Measurements from ENCODE around the gene LRP1B.
A peak's percentile ranks its signal among the peaks of the same experiment; 100 is the strongest.

LRP1B gene

GRCh38 chr2:141557329-141558095, 573.3 kb downstream of the LRP1B start:
- peak; percentile 94 for DNase-seq

DNA sequence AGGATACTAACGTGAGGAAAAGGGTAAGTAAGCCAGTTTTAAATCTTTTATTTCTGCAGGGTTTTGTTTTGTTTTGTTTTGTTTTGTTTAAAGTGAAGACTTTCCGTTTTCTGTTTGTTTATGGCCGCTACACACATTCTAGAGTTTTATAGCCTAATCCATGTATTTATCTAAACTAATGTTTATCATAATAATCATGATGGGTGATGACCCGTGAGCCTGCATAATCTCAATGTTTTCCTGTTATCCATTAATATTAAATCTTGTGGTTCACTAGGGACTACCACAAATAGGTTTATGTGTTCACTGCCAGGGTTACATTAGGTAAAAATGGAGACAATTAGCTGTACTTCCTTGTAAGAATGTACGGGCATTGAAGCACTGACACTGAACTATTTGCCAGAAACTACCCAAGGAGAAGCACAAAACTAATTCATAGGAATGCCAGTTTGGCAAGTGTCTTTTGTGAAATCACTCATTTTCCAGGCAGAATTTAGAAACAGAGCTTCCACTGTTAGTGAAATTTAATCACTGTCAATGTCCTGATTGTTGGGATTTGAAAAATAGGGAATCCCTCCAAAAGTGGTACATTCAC, 574.8 kb downstream of the LRP1B start:
- DNase-seq = no peak

- no peak for DNase-seq
Observed at GRCh38 chr2:141554810-141555209, 576.0 kb downstream of the LRP1B start.

DNA sequence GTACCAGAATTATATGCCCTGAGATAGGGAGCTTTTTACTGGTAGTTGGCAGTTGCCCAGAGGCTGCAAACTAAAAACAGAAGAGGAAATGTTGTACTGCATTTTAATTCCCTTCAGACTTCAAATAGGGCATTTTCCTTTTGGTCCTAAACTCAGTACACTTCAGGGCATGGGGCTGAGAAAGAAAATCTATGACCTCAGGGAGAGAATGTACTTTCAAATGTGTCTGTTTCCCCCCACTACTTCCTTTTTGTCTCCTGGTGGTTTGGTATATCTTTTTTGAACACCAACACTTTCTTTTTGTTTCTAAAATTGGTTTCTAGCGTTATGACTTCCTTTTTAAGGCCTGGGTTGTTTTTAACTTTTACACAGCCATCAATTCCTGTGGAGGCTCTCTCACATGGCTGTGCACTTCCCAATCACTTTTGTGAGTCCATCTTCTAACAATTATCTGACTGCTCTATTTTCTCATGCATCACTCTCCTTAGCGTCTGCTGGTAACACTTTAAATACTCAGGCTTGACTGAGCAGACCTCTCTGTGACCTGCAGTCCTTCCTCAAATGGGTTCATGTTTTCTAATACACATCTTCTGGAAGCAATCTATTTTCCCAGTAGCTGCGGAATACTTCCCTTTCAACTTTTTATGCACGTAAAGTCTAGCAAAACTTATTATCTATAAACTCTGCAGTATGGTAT, 596.0 kb downstream of the LRP1B start:
- DNase-seq = peak; percentile 40

DNA sequence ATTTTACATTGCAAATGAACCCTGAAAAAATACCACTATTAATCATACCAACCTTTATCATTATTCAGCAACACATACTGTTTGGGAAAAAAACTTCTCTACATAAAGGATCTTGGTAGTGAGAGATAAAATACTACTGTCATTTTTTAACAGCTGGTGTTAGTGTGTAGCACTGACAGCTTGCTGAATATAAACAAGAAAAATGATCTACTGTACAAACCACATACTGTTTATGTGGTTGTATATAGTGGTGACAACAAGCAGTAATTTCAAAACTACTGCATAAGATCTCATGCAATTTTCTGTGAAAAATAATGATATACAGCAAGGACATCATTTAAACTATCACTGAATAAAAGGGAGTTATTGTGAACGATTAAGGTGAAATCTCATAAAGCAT, 601.2 kb downstream of the LRP1B start:
- no peak for DNase-seq

DNA sequence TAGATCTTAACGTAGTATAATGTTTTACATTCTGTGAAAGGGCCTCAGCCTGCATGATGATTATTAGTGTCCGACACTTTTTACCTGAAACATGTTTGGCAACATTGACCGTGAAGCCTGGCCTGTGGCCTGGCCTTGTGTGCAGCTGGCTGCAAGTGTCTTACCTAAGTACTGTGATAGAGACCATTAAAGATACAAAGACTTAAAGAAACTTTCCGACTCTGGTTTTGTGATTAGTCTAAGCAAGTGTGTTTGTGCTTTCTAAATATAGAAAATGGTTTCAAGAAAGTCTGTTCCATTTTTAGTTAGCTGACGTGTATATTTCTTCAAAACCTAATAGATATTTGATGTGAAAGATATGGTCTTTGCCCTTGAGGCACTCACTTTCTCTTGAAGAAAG, 601.8 kb downstream of the LRP1B start:
- no peak for DNase-seq

GRCh38 chr2:141526760-141527159, 604.1 kb downstream of the LRP1B start:
- DNase-seq = no peak

DNA sequence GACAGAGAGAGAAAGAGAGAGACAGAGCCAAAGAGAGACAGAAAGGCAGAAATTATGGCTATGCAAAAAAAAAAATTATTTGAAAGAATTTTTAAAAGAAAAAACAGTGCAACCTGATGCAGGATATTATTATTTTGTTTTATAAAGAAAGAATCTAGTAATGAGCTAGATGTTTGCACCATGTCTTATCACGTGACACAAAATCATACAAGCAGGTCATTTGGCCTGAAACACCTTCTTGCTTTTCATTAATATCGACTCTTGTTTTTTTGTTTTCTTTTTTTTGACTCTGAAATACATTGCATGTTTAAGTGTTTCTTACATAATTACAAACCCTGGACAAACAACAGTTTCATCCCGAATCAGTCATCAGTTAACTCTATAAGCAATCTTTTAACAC, 606.0 kb downstream of the LRP1B start:
- DNase-seq = no peak

DNA sequence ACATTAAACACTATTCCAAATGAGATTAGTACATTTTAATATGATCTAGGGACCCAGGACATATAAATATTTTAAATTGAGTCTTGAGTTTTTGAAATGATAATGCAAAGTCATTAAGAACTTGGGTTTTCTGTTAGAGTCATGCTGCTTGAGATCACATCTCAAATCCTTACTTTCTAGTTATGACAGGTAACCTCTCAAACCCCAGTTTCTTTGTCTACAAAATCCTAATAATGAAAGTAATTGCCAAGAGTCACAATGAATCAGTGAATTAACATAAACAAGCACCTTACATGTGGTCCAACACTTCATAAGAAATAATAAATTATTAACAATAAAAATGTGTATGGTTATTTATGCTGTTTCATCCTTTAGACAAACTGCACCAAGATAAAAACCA, 607.6 kb downstream of the LRP1B start:
- DNase-seq = no peak

GRCh38 chr2:141522702-141523101, 608.1 kb downstream of the LRP1B start:
- DNase-seq = no peak

DNA sequence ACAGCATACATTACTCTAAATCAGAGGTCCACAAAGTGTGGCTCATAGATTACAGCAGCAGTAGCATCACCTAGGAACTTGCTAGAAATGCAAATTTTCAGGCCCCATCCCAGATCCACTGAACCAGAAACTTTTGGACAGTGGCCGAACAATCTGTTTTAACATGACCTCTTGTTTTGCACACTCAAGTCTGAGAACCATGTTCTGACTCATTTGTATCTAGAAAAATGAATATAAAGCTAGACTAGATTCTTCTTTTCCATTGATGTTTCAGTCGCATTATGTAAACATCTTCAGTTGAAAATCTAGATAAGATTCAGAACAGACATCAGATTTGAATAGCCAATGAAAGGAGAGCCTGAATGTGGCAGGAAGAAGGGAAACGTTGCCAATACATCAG, 608.8 kb downstream of the LRP1B start:
- DNase-seq = no peak

DNA sequence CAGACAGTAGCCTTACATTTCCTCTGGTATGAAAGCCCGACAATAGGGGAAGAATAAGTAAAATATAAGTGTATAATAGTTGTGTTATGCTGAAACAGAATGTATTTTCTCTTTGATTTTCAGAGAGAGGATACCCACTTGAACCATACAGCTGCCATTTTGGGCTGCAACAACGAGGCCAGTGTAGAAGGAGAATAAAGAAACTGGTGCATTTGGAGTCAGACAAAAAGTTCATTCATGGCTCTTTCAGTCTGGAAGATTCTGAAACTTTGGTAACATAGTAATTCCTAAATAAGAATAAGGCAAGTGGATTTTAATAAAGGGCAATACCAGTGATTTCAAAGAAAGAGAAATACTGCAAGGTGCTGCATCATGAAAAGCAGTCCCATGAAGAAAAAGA, 610.9 kb downstream of the LRP1B start:
- DNase-seq = no peak

DNA sequence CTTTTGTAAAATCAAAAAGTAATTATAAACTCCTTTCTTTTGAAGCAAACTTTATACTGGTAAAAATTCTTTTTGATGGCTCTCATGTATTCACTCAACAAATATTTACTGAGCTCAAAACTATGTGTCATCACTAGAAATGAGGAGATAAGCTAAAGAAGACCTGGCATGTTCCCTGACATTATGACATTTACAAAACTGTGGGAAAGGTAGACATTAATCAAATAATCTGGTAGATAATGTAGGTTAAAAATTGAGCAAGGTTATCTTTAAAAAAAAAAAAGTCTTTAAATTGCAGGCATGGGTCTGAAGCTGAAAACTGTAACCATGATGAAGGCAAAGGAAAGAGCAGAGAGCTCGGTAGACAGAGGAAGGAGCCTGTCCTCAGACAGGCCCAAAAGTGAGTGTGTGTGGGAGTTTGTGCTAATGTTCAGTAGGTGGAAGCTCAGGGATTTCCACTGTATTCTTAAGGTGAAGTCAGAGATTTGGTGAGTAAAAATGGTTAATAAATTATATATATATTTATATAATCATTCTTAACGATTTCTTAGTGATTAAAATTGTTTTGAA, 612.9 kb downstream of the LRP1B start:
- no peak for DNase-seq

GRCh38 chr2:141517180-141517851, 613.5 kb downstream of the LRP1B start:
- DNase-seq = no peak

- no peak for DNase-seq
Observed at GRCh38 chr2:141515931-141516330, 614.9 kb downstream of the LRP1B start.

DNA sequence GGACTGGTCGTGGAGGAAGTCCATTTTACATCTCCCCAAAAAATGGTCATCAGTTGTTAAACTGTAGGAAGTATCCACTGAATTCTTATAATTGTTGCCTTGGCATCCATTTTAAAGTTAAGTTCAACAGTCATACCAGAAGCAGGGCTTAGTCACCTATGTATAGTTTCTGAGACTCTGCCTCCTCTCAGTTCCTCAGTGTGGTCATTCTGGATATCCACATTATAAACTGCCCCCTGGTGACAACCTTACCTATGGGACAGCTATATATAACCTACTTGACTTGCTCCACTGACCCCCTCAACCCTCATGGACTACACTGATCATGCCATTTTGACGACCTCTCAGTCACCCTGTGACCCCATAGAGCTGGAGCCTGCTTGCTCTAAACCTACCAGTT, 617.0 kb downstream of the LRP1B start:
- no peak for DNase-seq

DNA sequence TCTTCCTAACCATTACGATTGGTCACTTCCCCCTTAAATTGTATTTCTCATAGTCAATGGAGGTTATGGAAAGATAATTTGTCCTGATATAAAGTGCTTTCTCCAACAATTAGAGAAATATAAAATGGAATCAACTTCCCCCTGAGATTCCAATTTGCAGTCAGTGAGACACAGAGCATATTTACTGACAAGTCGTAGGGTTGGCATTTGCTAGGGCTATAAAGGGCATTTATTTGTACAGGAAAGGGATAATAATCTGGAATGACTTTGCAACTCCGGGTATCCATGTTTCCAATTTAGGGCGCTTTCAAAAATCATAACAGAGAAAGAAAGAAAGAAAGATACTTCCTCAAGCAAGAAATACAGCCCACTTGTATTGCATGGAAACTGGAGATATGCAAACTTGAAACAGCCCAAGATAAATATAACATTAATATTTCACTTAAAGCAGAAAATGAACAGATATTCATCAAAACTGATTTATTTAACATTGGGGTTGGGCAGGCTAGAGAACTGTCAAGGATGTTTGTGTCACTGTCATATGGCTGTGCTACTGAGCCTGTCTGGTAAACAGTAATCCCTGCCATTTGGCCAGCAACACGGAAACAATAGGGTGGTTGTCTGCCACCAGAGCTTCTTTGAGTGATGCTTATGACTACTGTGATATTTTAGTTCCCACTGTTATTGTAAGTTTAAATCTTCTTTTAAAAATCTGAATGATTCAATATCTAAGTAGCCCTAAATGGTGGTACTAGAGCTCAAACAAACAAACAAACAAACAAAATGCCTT, 621.8 kb downstream of the LRP1B start:
- DNase-seq = no peak

GRCh38 chr2:141508086-141508752, 622.6 kb downstream of the LRP1B start:
- DNase-seq = no peak

DNA sequence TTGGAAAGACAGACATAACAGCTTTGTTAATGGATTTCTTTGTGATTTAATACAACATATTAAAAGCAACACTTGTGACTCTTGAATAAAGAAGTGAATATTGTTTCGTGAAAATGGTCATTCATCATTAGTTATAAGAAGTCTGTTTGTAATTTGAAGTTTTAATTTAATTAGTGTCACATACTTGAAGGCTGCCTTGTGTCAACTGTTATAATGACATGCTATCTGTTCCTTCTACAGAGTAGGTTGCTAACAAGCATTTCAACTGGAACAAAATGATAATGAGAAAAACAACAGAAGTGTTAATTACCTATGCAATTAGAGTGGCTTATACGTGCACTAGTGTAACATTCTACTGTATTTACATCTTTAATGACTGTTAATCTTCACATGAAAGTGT, 624.7 kb downstream of the LRP1B start:
- no peak for DNase-seq

DNA sequence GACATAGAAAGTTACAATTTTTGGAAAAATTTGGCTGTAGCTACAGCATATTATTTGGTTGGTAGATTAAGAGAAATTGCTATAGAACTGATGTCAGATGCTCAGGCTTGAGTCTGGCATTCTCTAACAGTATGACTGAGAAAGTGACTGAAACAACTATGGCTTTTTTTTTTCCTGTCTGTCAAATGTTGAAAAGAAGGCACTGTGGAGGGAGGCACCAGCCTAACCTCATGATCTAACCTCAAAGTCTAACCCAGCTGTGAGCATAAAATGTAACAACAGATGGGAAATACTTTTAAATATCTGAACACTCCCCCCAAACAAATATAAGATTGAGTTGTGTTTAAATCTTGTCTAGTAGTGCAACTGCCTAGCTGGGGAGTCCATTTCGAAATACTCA, 629.1 kb downstream of the LRP1B start:
- DNase-seq = no peak

DNA sequence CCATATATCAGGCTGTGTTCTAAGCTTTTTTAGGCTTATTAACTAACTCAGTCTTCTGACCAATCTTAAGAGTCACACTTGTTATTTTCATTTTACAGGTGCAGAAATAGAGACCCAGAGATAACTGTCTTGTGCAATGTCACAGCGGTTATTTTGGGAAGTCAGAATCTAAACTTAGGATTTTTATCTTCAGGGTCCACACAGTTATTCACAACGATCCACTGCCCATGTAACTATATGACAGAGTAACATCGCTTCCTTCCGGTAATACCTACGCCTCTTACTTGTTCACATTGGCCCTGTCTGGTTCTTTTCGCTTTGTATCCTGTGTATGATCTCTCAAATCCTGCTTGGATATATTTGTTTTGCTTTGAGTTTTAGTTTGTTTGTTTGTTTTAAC, 631.7 kb downstream of the LRP1B start:
- no peak for DNase-seq

- DNase-seq = no peak
Observed at GRCh38 chr2:141498561-141498960, 632.3 kb downstream of the LRP1B start.
